ENCODE results near the gene MPST.

MPST gene

DNA sequence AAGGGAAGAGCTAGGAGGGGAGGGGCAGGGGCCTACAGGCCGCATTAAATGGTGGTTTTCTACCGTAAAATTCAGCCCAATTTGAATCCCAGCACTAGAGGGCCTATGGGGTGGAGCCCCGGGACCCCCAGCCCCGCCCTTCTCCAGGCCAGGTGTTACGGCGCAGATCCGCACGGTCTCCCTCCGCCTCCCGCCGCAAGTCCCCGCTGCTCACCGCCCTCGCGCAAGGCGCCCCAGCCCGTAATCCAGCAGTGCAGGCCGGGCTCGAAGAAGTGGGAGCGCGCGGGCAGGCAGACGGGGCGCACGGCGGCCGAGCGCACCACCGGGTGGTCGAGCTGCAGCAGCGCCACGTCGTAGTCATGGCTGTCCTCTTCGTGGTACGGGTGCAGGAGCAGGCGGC, 49.3 kb downstream of the MPST start:
- no peaks in the 10 kb centered on the region for H3K9me3 ChIP-seq (ENCODE audit: insufficient read depth, low read length)
- H3K27ac ChIP-seq (ENCODE audit: low read length): no peak overlapping the region
- H3K79me2 ChIP-seq (ENCODE audit: low read length): no peaks in the 10 kb centered on the region
- H3K36me3 ChIP-seq (replicated peaks; ENCODE audit: low read depth, low read length): peaks cover 83% of the 10 kb centered on the region
- no peak overlapping the region for H3K4me3 ChIP-seq (ENCODE audit: low read length)
- H3K4me1 ChIP-seq (ENCODE audit: low read length): no peaks in the 10 kb centered on the region
- peaks cover 12% of the 10 kb centered on the region for H4K20me1 ChIP-seq (ENCODE audit: insufficient read depth, low read length)
- H3K9ac ChIP-seq (ENCODE audit: low read length): no peak overlapping the region
- no peak overlapping the region for H3K4me2 ChIP-seq (ENCODE audit: low read length)
- TF ChIP-seq EZH2phosphoT487 (IDR thresholded peaks at IDR 0.05; ENCODE audit: low read depth): no peak
- TF ChIP-seq, protein P1, sequence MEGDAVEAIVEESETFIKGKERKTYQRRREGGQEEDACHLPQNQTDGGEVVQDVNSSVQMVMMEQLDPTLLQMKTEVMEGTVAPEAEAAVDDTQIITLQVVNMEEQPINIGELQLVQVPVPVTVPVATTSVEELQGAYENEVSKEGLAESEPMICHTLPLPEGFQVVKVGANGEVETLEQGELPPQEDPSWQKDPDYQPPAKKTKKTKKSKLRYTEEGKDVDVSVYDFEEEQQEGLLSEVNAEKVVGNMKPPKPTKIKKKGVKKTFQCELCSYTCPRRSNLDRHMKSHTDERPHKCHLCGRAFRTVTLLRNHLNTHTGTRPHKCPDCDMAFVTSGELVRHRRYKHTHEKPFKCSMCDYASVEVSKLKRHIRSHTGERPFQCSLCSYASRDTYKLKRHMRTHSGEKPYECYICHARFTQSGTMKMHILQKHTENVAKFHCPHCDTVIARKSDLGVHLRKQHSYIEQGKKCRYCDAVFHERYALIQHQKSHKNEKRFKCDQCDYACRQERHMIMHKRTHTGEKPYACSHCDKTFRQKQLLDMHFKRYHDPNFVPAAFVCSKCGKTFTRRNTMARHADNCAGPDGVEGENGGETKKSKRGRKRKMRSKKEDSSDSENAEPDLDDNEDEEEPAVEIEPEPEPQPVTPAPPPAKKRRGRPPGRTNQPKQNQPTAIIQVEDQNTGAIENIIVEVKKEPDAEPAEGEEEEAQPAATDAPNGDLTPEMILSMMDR (IDR thresholded peaks at IDR 0.05; ENCODE audit: low read depth, low read length): no peak
- no peak overlapping the region for H2AFZ ChIP-seq (ENCODE audit: low read depth, low read length)
- H3K27me3 ChIP-seq (ENCODE audit: low read depth, low read length): no peaks in the 10 kb centered on the region

DNA sequence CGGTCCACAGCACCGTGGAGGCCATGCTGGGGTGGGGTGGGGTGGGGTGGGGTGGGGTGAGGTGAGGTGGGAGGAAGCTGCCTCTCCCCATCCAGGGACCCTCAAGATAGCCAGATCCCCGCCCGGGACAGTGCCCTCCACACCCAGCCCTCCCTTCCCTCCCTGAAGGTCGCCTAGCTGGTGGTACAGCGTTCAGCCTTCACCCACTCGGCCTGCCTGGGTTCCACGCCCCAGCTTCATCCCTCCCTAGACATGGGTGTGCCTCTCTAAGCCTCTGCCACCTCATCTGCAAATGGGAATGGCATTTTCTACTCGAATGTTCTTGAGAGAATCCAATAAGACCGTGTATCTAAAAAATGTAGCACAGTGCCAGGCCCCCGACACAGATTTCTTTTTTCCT, 49.8 kb downstream of the MPST start:
- Histone ChIP-seq H3K4me3 (ENCODE audit: low read length) (no peak overlapping the region), H4K20me1 (ENCODE audit: insufficient read depth, low read length) (peaks cover 12% of the 10 kb centered on the region), H3K27me3 (ENCODE audit: low read depth, low read length) (no peaks in the 10 kb centered on the region)

DNA sequence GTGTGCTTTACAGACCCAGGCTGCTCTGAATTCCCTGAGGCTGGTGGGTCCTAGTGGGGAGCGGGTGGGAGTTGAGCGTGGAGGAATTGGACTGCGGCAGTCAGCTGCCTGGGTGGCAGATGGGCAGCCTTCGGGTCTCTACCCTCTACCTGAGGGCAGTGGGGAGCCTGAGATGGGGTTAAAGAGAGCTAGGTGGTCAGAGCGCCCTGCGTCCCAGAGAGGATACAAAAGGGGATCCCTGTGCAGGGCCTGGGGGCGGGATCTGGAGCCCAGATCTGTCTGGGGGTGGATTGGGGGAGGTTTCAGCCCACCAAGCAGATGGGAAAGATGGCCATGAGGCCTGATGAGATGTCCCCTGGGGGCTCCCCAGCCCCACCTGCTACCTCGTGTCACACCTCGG, 50.2 kb downstream of the MPST start:
- peaks cover 89% of the 10 kb centered on the region for H3K36me3 ChIP-seq (replicated peaks; ENCODE audit: low read depth, low read length)
- no peak overlapping the region for H3K4me3 ChIP-seq (ENCODE audit: low read length)
- H3K79me2 ChIP-seq (ENCODE audit: low read length): no peaks in the 10 kb centered on the region
- H3K9ac ChIP-seq (ENCODE audit: low read length): no peak overlapping the region
- H3K27me3 ChIP-seq (ENCODE audit: low read depth, low read length): no peaks in the 10 kb centered on the region
- peaks cover 12% of the 10 kb centered on the region for H4K20me1 ChIP-seq (ENCODE audit: insufficient read depth, low read length)
- no peak overlapping the region for H3K4me2 ChIP-seq (ENCODE audit: low read length)
- H3K9me3 ChIP-seq (ENCODE audit: insufficient read depth, low read length): no peaks in the 10 kb centered on the region
- no peak overlapping the region for H2AFZ ChIP-seq (ENCODE audit: low read depth, low read length)
- no peaks in the 10 kb centered on the region for H3K4me1 ChIP-seq (ENCODE audit: low read length)
- H3K27ac ChIP-seq (ENCODE audit: low read length): no peak overlapping the region
- TF ChIP-seq EZH2phosphoT487 (IDR thresholded peaks at IDR 0.05; ENCODE audit: low read depth): no peak
- TF ChIP-seq, protein P1 (IDR thresholded peaks at IDR 0.05; ENCODE audit: low read depth, low read length): no peak

More for the DNA sequence above, 49.8 kb downstream of the MPST start:
- Histone ChIP-seq H3K36me3 (replicated peaks; ENCODE audit: low read depth, low read length) (peaks cover 88% of the 10 kb centered on the region), H3K9me3 (ENCODE audit: insufficient read depth, low read length) (no peaks in the 10 kb centered on the region), H3K9ac (ENCODE audit: low read length) (no peak overlapping the region), H3K27ac (ENCODE audit: low read length) (no peak overlapping the region), H3K79me2 (ENCODE audit: low read length) (no peaks in the 10 kb centered on the region), H2AFZ (ENCODE audit: low read depth, low read length) (no peak overlapping the region), H3K4me2 (ENCODE audit: low read length) (no peak overlapping the region), H3K4me1 (ENCODE audit: low read length) (no peaks in the 10 kb centered on the region)
- TF ChIP-seq, protein P1 (IDR thresholded peaks at IDR 0.05; ENCODE audit: low read depth, low read length): no peak
- no peak for TF ChIP-seq EZH2phosphoT487 (IDR thresholded peaks at IDR 0.05; ENCODE audit: low read depth)

DNA sequence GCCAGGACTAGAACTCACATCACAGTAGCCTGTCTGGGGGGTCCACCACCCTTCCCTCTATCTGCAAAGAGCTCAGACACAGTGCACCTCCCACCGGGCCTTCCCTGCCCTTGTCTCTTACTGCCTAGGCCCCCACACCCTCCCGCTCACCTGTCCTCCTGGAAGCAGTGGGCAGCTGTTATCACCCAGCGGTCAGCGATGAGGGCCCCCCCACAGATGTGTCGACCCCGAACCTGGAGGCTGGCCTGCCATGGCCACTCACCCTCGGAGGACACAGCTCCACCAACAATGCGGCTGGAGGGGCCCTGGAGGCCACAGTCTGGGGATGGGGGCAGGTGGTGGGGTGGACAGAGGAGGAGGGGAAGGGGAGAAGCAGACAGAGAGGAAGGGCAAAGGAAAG, 50.8 kb downstream of the MPST start:
- Histone ChIP-seq H4K20me1 (ENCODE audit: insufficient read depth, low read length) (peaks cover 12% of the 10 kb centered on the region), H3K27me3 (ENCODE audit: low read depth, low read length) (no peaks in the 10 kb centered on the region), H3K9me3 (ENCODE audit: insufficient read depth, low read length) (no peaks in the 10 kb centered on the region), H3K36me3 (replicated peaks; ENCODE audit: low read depth, low read length) (peaks cover 87% of the 10 kb centered on the region), H2AFZ (ENCODE audit: low read depth, low read length) (no peak overlapping the region), H3K9ac (ENCODE audit: low read length) (no peak overlapping the region), H3K79me2 (ENCODE audit: low read length) (no peaks in the 10 kb centered on the region), H3K27ac (ENCODE audit: low read length) (no peak overlapping the region), H3K4me2 (ENCODE audit: low read length) (no peak overlapping the region), H3K4me3 (ENCODE audit: low read length) (no peak overlapping the region), H3K4me1 (ENCODE audit: low read length) (no peaks in the 10 kb centered on the region)
- TF ChIP-seq EZH2phosphoT487 (IDR thresholded peaks at IDR 0.05; ENCODE audit: low read depth): no peak
- TF ChIP-seq, protein P1 (IDR thresholded peaks at IDR 0.05; ENCODE audit: low read depth, low read length): no peak

Measured in OCI-LY3 (cell line).